ENCODE measurements around the gene ZNF335. TPM values are rescaled to one million over a fixed set of nuclear protein-coding genes. Genes with fewer than 3 reads are reported as not detected.

ZNF335 gene
- total and polyA plus RNA-seq, 2 of the 13 experiments (the other 11 are each of a cell fraction or from before 2014, with no cell fraction given) = 9.7 to 13.7 TPM

GRCh38 chr20:45920462-45921336 is 51.3 kb downstream of the ZNF335 start (continued):
- TF ChIP-seq SRY (CRISPR knock-in tag; IDR thresholded peaks at IDR 0.05) = no peak
- no peak; the same call in 1 of the 2 replicates for TF ChIP-seq FOSL2 (CRISPR knock-in tag; IDR thresholded peaks at IDR 0.05)
- no peak for TF ChIP-seq ZNF33A (CRISPR knock-in tag; IDR thresholded peaks at IDR 0.05; ENCODE audit: borderline replicate concordance)
- TF ChIP-seq ATRX (CRISPR knock-in tag; IDR thresholded peaks at IDR 0.05; ENCODE audit: borderline replicate concordance) = no peak
- no peak for TF ChIP-seq ZBTB34 (CRISPR knock-in tag; IDR thresholded peaks at IDR 0.05)
- no peak for TF ChIP-seq ZNF224 (CRISPR knock-in tag; IDR thresholded peaks at IDR 0.05)
- TF ChIP-seq ARNT (IDR thresholded peaks at IDR 0.05) = no peak
- 0 out of 2 replicates have a peak, but pooled peaks have one; percentile 8 for TF ChIP-seq MAX (IDR thresholded peaks at IDR 0.05)
- TF ChIP-seq ZNF589 (CRISPR knock-in tag; conservative IDR thresholded peaks at IDR 0.05) = no peak
- TF ChIP-seq RBAK (CRISPR knock-in tag; IDR thresholded peaks at IDR 0.05) = no peak
- TF ChIP-seq PAWR (CRISPR knock-in tag; IDR thresholded peaks at IDR 0.05; ENCODE audit: borderline replicate concordance) = no peak
- no peak for TF ChIP-seq ZBTB44 (CRISPR knock-in tag; IDR thresholded peaks at IDR 0.05)
- TF ChIP-seq SRSF9 (IDR thresholded peaks at IDR 0.05; ENCODE audit: borderline replicate concordance, insufficient read depth, low read depth, low read length, poor library complexity, severe bottlenecking) = no peak
- TF ChIP-seq GATAD2A (CRISPR knock-in tag; IDR thresholded peaks at IDR 0.05) = peak; percentile 53
- 0 out of 2 replicates have a peak, but pooled peaks have one; percentile 31 for TF ChIP-seq ZNF75D (CRISPR knock-in tag; IDR thresholded peaks at IDR 0.05; ENCODE audit: borderline replicate concordance)
- no peak for TF ChIP-seq ARHGAP35 (CRISPR knock-in tag; IDR thresholded peaks at IDR 0.05; ENCODE audit: borderline replicate concordance)
- no peak for TF ChIP-seq ZNF484 (CRISPR knock-in tag; IDR thresholded peaks at IDR 0.05; ENCODE audit: borderline replicate concordance, low read depth)
- no peak for TF ChIP-seq ZNF841 (CRISPR knock-in tag; IDR thresholded peaks at IDR 0.05; ENCODE audit: borderline replicate concordance)
- TF ChIP-seq SMAD9 (CRISPR knock-in tag; IDR thresholded peaks at IDR 0.05) = no peak
- TF ChIP-seq ZNF230 (CRISPR knock-in tag; IDR thresholded peaks at IDR 0.05) = 0 out of 2 replicates have a peak, but pooled peaks have one; percentile 11
- no peak for TF ChIP-seq DDIT3 (CRISPR knock-in tag; IDR thresholded peaks at IDR 0.05)
- no peak for TF ChIP-seq NFIB (CRISPR knock-in tag; IDR thresholded peaks at IDR 0.05; ENCODE audit: borderline replicate concordance)
- no peak for TF ChIP-seq ETV5 (CRISPR knock-in tag; IDR thresholded peaks at IDR 0.05; ENCODE audit: borderline replicate concordance)
- TF ChIP-seq ZSCAN5A (CRISPR knock-in tag; IDR thresholded peaks at IDR 0.05; ENCODE audit: borderline replicate concordance) = no peak
- TF ChIP-seq SPEN (CRISPR knock-in tag; IDR thresholded peaks at IDR 0.05; ENCODE audit: low read depth) = peak; percentile 70; the same call in 1 of the 2 replicates
- TF ChIP-seq POLR2AphosphoS5 (IDR thresholded peaks at IDR 0.05; ENCODE audit: low read depth, low read length) = no peak

Measured in HepG2 (cell line).